IPS-NIHi7 (cell line): Measurements from ENCODE around the gene FREM2.

Experiments
- DNase-seq: peaks from one replicate; pipeline ENCODE4 v3.0.0; 2012; ENCODE audit warnings: mixed read lengths; ENCODE audit errors: extremely low spot score

The FREM2 gene

DNA sequence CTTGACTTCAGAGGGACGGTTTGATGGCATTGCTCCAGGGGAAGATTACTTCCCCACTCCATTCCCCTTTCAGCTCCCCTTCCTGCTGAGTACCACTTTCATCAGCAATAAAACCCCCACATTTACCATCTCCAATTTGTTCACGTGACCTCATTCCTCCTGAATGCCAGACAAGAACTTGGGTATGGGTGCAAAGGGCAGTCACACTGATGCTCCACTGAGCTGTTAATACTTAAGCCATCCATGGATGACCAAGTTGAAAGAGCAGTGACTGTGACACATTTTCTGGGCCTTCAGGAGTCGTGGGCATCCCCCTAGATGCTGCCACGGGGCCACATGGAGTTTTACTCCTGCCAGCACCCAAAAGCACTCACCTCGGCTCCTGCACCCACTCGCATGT, 210.6 kb downstream of the FREM2 start:
- no peak for DNase-seq

GRCh38 chr13:38898481-38898880, 211.6 kb downstream of the FREM2 start:
- DNase-seq: no peak

DNA sequence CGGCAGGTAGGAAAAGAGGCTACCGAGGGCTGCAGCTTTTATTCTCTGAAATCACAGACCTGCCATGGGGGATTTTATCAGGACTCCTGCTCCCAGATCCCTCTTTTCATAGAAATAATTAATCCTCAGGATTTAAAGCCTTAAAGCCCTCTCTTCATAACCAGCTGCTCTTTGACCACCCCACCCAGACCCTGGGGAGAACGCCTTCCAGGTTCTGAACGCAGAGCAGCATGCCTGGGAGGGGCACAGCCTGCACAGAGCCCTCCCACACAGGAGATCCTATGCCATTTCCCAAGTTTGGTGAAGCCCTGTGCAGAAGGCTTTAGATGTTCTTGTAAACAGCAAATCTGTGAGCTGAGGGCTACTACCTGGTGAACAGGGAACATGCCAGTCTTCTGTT, 212.7 kb downstream of the FREM2 start:
- DNase-seq: no peak

DNA sequence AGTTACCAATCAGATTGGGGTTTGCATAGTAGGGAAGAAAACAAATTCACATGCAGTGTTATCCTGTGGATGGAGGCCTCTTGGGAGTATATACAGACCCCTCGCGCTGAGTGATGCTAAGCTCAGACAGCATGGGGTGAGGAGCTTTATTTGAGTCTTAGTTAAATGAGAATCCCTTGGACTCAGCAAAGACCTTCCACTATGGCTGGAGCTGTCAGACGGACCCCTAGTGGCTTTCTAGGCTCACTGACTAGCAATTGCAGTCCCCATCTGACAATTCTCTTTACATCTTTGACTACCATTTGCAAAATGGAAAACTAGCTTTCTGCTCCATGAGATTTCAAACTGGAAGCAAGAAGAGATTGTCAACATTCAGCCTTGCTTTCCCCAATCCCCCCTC, 213.3 kb downstream of the FREM2 start:
- DNase-seq: peak; percentile 67

DNA sequence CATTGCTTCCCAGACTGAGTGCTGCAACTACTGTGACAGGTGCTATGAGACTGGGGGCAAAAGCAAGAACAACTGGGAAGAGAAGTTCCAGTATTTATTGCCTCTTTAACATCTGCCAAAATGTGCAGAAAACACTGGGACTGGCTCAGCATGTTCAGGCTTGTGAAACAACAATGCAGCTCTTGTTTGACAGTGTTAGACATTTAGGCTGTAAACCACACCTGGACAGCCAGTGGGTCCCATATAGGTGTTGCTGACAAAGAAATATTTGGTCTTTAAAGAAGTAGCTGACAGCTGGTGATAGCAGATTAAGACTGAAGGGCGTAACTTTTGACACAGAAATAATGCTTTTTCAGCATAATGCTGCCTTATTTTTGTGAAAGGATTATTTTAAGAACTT, 215.7 kb downstream of the FREM2 start:
- no peak for DNase-seq

GRCh38 chr13:38905081-38905480, 218.2 kb downstream of the FREM2 start:
- no peak for DNase-seq

- no peak for DNase-seq
These were observed 219.0 kb downstream of the FREM2 start for GRCh38 chr13:38905861-38906260.

- DNase-seq: no peak
These were observed 221.7 kb downstream of the FREM2 start for GRCh38 chr13:38908574-38908973.

- DNase-seq: no peak
These were observed 227.2 kb downstream of the FREM2 start for GRCh38 chr13:38914070-38914469.

DNA sequence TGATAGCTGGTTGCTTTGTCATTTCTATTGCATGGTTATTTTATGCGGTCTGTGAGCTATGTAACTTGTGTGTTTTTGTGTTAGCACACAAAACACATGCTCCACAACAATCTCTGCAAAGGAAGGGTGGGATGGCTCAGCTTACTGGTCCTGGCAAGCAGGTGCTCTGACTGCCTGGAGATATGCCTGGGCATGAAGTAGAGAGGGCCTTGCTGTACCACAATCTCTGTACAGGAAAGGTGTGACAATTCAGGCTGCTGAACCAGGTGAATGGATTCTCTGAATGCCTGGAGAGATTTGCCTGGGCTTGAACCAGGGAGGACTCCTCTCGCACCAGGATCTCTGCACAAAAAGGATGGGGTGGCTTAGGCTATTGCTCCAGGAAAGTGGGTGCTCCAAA, 234.2 kb downstream of the FREM2 start:
- DNase-seq: no peak

DNA sequence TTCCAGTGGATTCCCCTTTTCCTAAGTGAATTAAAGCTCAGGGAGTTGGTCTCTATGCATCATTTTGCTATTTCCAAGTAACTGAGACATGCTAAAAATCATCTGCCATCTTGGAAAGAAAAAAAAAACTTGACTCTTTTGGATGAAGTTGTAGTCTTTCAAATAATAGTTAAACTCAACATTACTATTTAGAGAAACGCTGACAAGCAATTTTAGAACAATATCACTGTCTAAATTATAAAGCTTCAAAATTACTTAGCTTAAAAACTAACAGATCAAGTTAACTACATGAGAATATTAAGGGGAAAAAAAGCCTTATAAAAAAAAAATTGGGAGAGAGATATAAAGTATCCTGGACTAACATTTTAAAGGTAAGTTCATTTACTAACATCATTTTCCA, 235.3 kb downstream of the FREM2 start:
- no peak for DNase-seq

- no peak for DNase-seq
These were observed 246.9 kb downstream of the FREM2 start for GRCh38 chr13:38933786-38934185.
